ENCODE data around the gene RSPO4. TPM values are rescaled to one million over a fixed set of nuclear protein-coding genes. Genes with fewer than 3 reads are reported as not detected.

RSPO4 gene
- total RNA-seq, 2 experiments from 2014 or later = 0.10 TPM; not detected in 1

Other genes starting within 250 kb of the RSPO4 start
- gene SLC52A3, start 233.8 kb downstream of the RSPO4 start, total RNA-seq = not detected
- gene FAM110A, start 168.6 kb downstream of the RSPO4 start, total RNA-seq = 10 to 100 TPM; 27.6 to 30.2 TPM
- not detected for gene ANGPT4, start 86.0 kb downstream of the RSPO4 start, total RNA-seq
- gene PSMF1, start 116.3 kb upstream of the RSPO4 start, total RNA-seq = 100 to 1,000 TPM; 127 to 143 TPM
- under 1 TPM in 1 of 2 experiments, not detected in 1; 0.10 TPM for gene TMEM74B, start 182.7 kb upstream of the RSPO4 start, total RNA-seq
- gene C20orf202, start 201.1 kb upstream of the RSPO4 start, total RNA-seq = not detected
- gene RAD21L1, start 223.7 kb upstream of the RSPO4 start, total RNA-seq = under 1 TPM in 1 of 2 experiments, not detected in 1; 0.27 TPM